ENCODE measurements around the gene BAIAP2L1.

DNA sequence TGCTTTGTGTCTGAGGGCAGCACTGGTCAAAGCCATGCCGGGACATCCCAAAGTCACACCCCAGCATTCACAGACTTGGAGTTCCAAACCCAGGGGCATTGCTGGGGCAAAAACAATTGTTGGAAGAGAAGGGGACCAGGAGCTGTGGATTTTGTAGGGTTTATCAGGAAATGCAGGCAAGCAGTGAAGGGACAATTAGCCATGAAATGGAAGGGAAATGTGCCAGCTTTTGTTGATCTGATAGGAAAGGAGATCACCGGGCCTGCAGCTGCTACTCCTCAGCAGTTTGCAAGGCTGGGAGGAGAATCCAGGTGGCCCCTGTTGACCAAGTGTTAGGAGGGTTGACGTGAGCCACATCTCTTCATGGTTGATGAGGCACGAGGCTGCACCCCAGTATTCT is 122.0 kb downstream of the BAIAP2L1 start:
- TF ChIP-seq, protein P1, sequence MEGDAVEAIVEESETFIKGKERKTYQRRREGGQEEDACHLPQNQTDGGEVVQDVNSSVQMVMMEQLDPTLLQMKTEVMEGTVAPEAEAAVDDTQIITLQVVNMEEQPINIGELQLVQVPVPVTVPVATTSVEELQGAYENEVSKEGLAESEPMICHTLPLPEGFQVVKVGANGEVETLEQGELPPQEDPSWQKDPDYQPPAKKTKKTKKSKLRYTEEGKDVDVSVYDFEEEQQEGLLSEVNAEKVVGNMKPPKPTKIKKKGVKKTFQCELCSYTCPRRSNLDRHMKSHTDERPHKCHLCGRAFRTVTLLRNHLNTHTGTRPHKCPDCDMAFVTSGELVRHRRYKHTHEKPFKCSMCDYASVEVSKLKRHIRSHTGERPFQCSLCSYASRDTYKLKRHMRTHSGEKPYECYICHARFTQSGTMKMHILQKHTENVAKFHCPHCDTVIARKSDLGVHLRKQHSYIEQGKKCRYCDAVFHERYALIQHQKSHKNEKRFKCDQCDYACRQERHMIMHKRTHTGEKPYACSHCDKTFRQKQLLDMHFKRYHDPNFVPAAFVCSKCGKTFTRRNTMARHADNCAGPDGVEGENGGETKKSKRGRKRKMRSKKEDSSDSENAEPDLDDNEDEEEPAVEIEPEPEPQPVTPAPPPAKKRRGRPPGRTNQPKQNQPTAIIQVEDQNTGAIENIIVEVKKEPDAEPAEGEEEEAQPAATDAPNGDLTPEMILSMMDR (IDR thresholded peaks at IDR 0.05) = no peak
- TF ChIP-seq POLR2A (IDR thresholded peaks at IDR 0.05) = no peak

All from esophagus squamous epithelium (tissue), 4 donors.